ENCODE measurements around the gene PDE1A.

DNA sequence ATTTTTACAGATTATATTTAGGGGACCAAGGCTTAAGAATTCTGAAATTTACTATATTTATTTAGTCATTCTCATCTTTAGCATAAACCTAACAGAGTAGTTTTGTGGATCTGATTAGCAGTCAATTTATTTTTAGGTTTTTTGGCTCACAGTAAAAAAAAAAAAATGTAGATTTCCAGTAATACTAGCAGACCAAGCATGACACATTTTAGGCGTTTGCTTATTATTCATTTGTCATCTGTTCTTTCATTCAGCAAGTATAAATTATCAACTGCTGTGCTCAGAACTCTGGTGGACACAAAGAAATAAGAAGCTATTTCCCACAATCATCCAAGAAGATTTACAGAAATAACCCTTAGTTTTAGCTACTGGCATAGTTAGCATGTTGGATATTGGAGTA lies 20.6 kb downstream of the PDE1A start:
- TF ChIP-seq, protein P1, sequence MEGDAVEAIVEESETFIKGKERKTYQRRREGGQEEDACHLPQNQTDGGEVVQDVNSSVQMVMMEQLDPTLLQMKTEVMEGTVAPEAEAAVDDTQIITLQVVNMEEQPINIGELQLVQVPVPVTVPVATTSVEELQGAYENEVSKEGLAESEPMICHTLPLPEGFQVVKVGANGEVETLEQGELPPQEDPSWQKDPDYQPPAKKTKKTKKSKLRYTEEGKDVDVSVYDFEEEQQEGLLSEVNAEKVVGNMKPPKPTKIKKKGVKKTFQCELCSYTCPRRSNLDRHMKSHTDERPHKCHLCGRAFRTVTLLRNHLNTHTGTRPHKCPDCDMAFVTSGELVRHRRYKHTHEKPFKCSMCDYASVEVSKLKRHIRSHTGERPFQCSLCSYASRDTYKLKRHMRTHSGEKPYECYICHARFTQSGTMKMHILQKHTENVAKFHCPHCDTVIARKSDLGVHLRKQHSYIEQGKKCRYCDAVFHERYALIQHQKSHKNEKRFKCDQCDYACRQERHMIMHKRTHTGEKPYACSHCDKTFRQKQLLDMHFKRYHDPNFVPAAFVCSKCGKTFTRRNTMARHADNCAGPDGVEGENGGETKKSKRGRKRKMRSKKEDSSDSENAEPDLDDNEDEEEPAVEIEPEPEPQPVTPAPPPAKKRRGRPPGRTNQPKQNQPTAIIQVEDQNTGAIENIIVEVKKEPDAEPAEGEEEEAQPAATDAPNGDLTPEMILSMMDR (conservative IDR thresholded peaks at IDR 0.05; ENCODE audit: low read length) = no peak
- no peak for TF ChIP-seq EZH2phosphoT487 (IDR thresholded peaks at IDR 0.05; ENCODE audit: borderline replicate concordance)

Measured in Loucy (cell line).